AG10803 (cell line): ENCODE results near the gene DUS4L.

Experiments used
- DNase-seq: peaks from one replicate; pipeline ENCODE4 v3.0.0; 2010; ENCODE audit warnings: low read depth
- H3K4me3 ChIP-seq: 2 replicates; pipeline ENCODE4 v1.5.1; 2011; ENCODE audit warnings: mild to moderate bottlenecking, low read length, control low read depth
- TF ChIP-seq, protein P1 (sequence below): conservative IDR thresholded peaks from 2 replicates; pipeline ENCODE4 v1.5.1; 2011; ENCODE audit warnings: mild to moderate bottlenecking, low read length, control low read depth, inconsistent platforms

DUS4L gene

DNA sequence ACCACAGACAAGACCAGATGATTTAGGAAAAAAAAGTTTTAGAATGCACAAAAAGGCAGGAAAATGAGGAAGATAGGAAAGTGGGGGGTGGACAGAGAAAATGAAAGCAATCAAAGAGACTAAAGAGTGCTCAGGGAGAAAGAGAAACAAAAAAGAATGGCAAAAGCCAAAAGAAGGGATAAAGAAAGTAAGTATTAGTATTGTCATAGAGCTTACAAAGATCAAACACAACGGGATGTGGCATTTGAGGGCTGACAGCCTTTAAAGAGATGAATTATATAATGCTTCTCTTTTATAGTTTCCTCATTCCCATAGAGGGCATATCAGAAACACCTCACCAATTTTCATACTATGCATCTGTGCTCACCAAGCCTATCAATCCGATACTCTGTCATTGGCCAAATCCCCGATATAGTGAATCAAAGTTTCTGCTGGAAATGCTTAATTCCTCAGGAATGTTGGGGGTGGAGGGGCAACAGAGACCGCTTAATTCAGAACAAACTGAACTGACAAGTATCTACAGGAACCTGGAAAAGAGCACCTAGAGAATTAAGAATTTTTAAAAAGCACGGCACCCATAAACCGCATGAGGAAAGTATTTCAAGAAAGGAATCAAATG lies 2.8 kb upstream of the DUS4L start:
- H3K4me3 ChIP-seq, result peak overlapping the region; percentile 6
- DNase-seq, result no peak

DNA sequence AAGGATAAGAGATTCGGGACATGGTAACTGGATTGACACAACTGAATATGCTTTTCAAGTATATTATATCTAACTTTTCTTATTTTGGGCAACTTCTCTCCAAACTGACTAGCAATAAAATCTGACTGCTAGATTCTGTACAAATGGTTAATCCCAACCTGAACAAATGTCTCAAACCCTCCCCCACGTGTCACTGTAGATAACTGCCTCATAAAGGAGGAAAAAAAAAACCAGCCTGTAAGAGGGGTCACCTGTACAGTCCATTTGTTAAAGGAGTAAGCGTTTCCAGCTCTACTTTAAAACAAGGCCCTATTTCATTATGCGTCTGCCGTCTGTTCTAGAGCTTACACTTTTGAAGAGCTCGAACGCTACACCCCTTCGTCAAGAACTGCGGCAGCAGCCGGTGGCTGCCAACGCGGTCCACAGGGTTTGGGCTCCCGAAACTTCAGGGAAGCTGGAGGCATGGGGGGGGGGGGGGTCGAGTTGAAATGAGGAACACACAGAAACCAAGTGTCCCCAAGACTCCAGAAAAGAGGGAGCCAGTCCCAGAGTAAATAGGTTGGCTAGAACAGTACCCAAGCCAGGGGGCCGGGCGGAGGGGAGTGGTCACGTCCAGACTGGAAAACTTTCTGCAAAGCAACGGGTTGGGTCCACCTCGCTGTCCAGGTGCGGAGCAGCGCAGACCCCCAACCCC lies 543 bp upstream of the DUS4L start:
- peak; percentile 15 for DNase-seq
- TF ChIP-seq, protein P1, sequence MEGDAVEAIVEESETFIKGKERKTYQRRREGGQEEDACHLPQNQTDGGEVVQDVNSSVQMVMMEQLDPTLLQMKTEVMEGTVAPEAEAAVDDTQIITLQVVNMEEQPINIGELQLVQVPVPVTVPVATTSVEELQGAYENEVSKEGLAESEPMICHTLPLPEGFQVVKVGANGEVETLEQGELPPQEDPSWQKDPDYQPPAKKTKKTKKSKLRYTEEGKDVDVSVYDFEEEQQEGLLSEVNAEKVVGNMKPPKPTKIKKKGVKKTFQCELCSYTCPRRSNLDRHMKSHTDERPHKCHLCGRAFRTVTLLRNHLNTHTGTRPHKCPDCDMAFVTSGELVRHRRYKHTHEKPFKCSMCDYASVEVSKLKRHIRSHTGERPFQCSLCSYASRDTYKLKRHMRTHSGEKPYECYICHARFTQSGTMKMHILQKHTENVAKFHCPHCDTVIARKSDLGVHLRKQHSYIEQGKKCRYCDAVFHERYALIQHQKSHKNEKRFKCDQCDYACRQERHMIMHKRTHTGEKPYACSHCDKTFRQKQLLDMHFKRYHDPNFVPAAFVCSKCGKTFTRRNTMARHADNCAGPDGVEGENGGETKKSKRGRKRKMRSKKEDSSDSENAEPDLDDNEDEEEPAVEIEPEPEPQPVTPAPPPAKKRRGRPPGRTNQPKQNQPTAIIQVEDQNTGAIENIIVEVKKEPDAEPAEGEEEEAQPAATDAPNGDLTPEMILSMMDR, result no peak

More for the DNA sequence above, 2.8 kb upstream of the DUS4L start:
- TF ChIP-seq, protein P1, result no peak

DNA sequence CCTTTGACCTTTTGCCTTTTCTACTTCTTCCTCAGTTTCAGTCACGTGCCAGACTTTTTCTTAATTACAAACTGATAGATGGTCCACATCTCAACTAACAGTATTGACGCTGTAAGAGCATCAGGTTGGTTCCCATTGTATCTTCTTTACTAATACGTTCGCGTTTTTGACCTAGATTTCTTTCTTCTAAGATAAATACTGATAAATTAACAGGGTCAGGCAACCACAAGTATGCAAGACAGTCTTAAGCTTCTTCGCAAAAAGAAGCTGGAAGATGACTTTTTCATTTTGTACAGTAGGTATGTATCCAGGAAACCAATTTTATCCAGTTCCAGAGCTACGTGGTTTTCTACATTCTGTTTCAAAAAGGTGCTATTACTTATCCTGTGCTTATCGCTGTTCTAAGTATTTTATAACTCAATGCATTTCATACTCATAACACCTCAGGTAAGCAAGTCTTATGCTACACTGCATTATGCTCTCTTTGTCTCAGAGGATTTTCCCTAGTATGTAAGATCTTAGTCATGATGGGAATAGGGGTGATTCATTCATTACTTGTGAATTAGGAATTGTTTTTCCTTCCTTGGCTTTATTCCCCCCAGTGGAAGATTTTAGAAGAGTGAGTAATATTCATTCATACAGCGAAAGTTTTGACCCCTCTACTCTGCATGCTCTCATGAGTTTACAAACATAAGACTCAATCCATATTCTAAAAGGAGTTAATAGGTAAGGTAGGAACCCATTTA lies 955 bp downstream of the DUS4L start:
- TF ChIP-seq, protein P1, result peak; percentile 20
- H3K4me3 ChIP-seq, result peak overlapping the region; percentile 95
- peak; percentile 83 for DNase-seq

More for the DNA sequence above, 543 bp upstream of the DUS4L start:
- peak overlapping the region; percentile 95 for H3K4me3 ChIP-seq

DNA sequence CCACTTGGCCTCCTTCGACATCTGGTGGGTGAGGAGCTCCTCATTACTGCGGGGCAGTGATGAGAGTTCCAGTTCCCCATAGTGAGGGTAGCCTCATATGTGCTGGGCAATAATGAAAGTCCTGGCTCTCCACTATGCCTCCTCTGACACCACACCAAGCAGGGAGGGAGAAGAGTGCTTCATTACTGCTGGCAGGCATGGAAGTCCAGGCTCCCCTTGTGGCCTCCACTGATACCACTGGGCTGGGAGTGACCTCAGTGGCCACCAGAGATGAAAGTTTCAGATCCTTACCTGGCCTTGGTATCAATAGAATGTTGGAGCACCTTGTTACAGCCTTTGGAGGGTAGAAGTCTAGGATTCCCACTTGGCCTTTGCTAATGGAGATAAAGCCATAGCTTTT lies 6.5 kb downstream of the DUS4L start:
- TF ChIP-seq, protein P1, result no peak
- H3K4me3 ChIP-seq, result no peak overlapping the region
- DNase-seq, result no peak

DNA sequence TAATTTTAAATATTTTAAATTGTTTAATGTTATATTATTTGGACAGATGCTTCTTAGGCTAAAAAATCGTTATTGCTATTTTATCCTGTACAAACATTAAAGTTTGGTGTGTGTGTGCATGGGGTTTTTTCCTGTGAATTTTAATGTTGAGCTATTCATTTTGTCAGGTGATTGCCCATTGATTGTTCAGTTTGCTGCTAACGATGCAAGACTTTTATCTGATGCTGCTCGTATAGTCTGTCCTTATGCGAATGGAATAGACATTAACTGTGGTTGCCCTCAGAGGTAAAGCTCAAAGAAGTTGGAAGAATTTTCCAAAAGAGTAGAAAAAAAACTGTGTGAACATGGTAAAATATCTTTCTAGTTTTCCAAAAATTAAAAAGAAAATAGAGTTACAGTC lies 9.8 kb downstream of the DUS4L start:
- no peak for DNase-seq
- no peak overlapping the region for H3K4me3 ChIP-seq
- TF ChIP-seq, protein P1, result no peak

DNA sequence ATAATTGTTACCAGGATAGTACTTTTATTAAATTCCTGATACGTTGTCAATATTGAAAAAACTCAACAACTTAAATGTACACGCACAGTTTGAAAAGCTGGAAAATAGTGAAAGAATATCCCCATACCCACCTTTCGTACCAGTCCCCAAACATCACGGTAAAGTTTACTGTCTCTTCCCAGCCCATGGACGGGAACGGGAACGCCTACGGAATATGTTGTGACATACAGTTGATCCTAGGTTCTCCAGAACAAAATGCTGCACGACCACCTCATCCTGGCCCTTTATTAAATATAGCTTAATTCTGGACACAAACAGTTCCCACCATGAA lies 15.7 kb downstream of the DUS4L start:
- H3K4me3 ChIP-seq, result peak overlapping the region; percentile 84
- TF ChIP-seq, protein P1, result no peak
- DNase-seq, result no peak
